GM12878 (cell line): ENCODE measurements around the gene MAX. TPM values are rescaled to one million over a fixed set of nuclear protein-coding genes. Genes with fewer than 3 reads are reported as not detected.

Experiments
- ATAC-seq: fragments of 200-7000 bp; cut with Tn5 transposase; 3 replicates; pipeline ENCODE4 v1.9.1; 2020; ENCODE audit warnings: mild to moderate bottlenecking, moderate library complexity
- BruUV-seq: library from RNA; stranded (reverse); fragments of 400-500 nt; replicated peaks from 2 replicates; lab custom pipeline; 2021; lab: Mats Ljungman, UMichigan
- CTCF ChIA-PET: fragments of 300-600 bp; sonication (Branson Sonifier 250); formaldehyde crosslinking; extraction: SDS; loops from one replicate; lab custom pipeline; 2021; ENCODE audit warnings: inconsistent platforms; lab: Yijun Ruan, JAX
- POLR2A ChIA-PET: fragments of 350-600 bp; formaldehyde crosslinking; extraction: SDS; loops from one replicate; lab custom pipeline; 2021; ENCODE audit warnings: inconsistent platforms; lab: Charles Lee
- RAD21 ChIA-PET: fragments of 300-600 bp; sonication (Branson Sonifier 250); formaldehyde crosslinking; loops from one replicate; lab custom pipeline; 2023; ENCODE audit warnings: antibody characterized with exemption; ENCODE audit not compliant: unreplicated experiment; lab: Charles Lee
- SMC1A ChIA-PET: fragments of 300-600 bp; sonication (Branson Sonifier 250); formaldehyde crosslinking; loops from one replicate; lab custom pipeline; 2023; ENCODE audit not compliant: unreplicated experiment, uncharacterized antibody; lab: Charles Lee
- DNase-seq: peaks from one replicate; pipeline ENCODE4 v3.0.0-alpha.2; 2011; ENCODE audit warnings: low read depth, low spot score
- FAIRE-seq: peaks from 3 replicates; lab custom pipeline; 2011; peaks lifted over from hg19 to GRCh38; lab: Jason Lieb, UNC
- H2AFZ ChIP-seq: 2 replicates; pipeline ENCODE4 v1.6.0; 2011; ENCODE audit warnings: low read depth, low read length, control low read depth; ENCODE audit not compliant: control insufficient read depth
- H3K27ac ChIP-seq: 2 replicates; pipeline ENCODE4 v1.5.1; 2011; ENCODE audit warnings: control low read depth; ENCODE audit not compliant: control insufficient read depth, insufficient read depth
- H3K27me3 ChIP-seq, 2 experiments: replicated peaks in 1 of 2; 2 replicates each; pipeline versions ENCODE4 v1.6.0 to v1.6.1; 2011; ENCODE audit warnings: low read length in 1 of 2; ENCODE audit not compliant: control insufficient read depth in 2 of 2, insufficient read depth in 2 of 2
- H3K36me3 ChIP-seq, 2 experiments: 2 replicates each; pipeline ENCODE4 v1.5.1; 2011; ENCODE audit warnings: low read length in 1 of 2; ENCODE audit not compliant: control insufficient read depth in 2 of 2, insufficient read depth in 2 of 2
- H3K4me1 ChIP-seq: 2 replicates; pipeline ENCODE4 v1.6.1; 2011; ENCODE audit warnings: mild to moderate bottlenecking, low read length, moderate library complexity, mixed read lengths; ENCODE audit not compliant: control insufficient read depth, insufficient read depth
- H3K4me2 ChIP-seq: 2 replicates; pipeline ENCODE4 v1.6.0; 2011; ENCODE audit warnings: control low read depth; ENCODE audit not compliant: control insufficient read depth, insufficient read depth
- H3K4me3 ChIP-seq: fragments of 200-600 bp; sonication (generic); 2 replicates; pipeline ENCODE4 v1.5.1; 2016
- H3K79me2 ChIP-seq: 2 replicates; pipeline ENCODE4 v1.6.0; 2011; ENCODE audit warnings: low read length; ENCODE audit not compliant: control insufficient read depth, insufficient read depth
- H3K9ac ChIP-seq: 2 replicates; pipeline ENCODE4 v1.8.0; 2011; ENCODE audit warnings: low read length, control low read depth, mixed read lengths; ENCODE audit not compliant: control insufficient read depth, insufficient read depth
- H3K9me3 ChIP-seq: replicated peaks from 3 replicates; pipeline ENCODE4 v1.5.1; 2011; ENCODE audit warnings: mild to moderate bottlenecking, low read length; ENCODE audit not compliant: control insufficient read depth, insufficient read depth
- H4K20me1 ChIP-seq: 2 replicates; pipeline ENCODE4 v1.6.0; 2011; ENCODE audit not compliant: control insufficient read depth, insufficient read depth
- ESRRA ChIP-seq: IDR thresholded peaks from 2 replicates; pipeline ENCODE4 v1.6.1; 2012; ENCODE audit warnings: mild to moderate bottlenecking, low read length, improper control_type of control experiment
- FOXK2 ChIP-seq: fragments of 450-650 bp; IDR thresholded peaks from 2 replicates; pipeline ENCODE4 v1.6.1; 2017; ENCODE audit warnings: mild to moderate bottlenecking, moderate library complexity
- MLLT1 ChIP-seq: fragments of 450-650 bp; IDR thresholded peaks from 2 replicates; pipeline ENCODE4 v1.6.1; 2016; ENCODE audit warnings: mild to moderate bottlenecking
- NFIC ChIP-seq: IDR thresholded peaks from 2 replicates; pipeline ENCODE4 v1.6.1; 2012; ENCODE audit warnings: low read depth, mild to moderate bottlenecking, inconsistent platforms, low read length, moderate library complexity
- PAX5 ChIP-seq: IDR thresholded peaks from 2 replicates; pipeline ENCODE4 v1.6.1; 2011; ENCODE audit warnings: low read depth, low read length, borderline replicate concordance
- RB1 ChIP-seq: fragments of 450-650 bp; formaldehyde crosslinking; IDR thresholded peaks from 2 replicates; pipeline ENCODE4 v1.6.1; 2017; ENCODE audit warnings: mild to moderate bottlenecking, borderline replicate concordance
- RCOR1 ChIP-seq: conservative IDR thresholded peaks from 2 replicates; pipeline ENCODE4 v1.6.1; 2012; ENCODE audit warnings: low read depth, low read length, improper control_type of control experiment
- RUNX3 ChIP-seq: IDR thresholded peaks from 2 replicates; pipeline ENCODE4 v1.6.1; 2012; ENCODE audit warnings: low read length, inconsistent platforms
- TCF3 ChIP-seq: IDR thresholded peaks from 2 replicates; pipeline ENCODE4 v1.6.1; 2012; ENCODE audit warnings: low read depth, mild to moderate bottlenecking, low read length, borderline replicate concordance; ENCODE audit not compliant: insufficient read depth
- ZNF622 ChIP-seq: fragments of 450-650 bp; IDR thresholded peaks from 2 replicates; pipeline ENCODE4 v1.6.1; 2017; ENCODE audit warnings: mild to moderate bottlenecking, inconsistent platforms
- WGBS: methylation state at CpG from one replicate; pipeline ENCODE4 v1.1.6; 2016; ENCODE audit warnings: low lambda C conversion rate; ENCODE audit not compliant: insufficient replicate concordance, insufficient coverage; ENCODE audit errors: missing lambda C conversion rate; 5-methylcytosine and 5-hydroxymethylcytosine counted together
- in situ Hi-C: fragments of 300-500 bp; cut with MboI; formaldehyde crosslinking; loops from 9 replicates; pipeline ENCODE4 v1.14.3; 2018; ENCODE audit warnings: mixed read lengths
- intact Hi-C: fragments of 100-400 bp; cut with micrococcal nuclease; formaldehyde crosslinking; loops from one replicate; pipeline ENCODE4 v1.14.2; 2022; ENCODE audit not compliant: unreplicated experiment
- polyA plus RNA-seq, 11 experiments: library from polyadenylated mRNA; depleted of rRNA in 4 of 11; unstranded in 6 of 11; stranded (reverse) in 5 of 11; fragments of >200 nt; fragmentation: Nextera tagmentation in 4 of 11; fragmentation: Illumina TruSeq in 1 of 11; extraction: Ambion mirVana in 4 of 11; extraction: Trizol in 1 of 11; gene quantifications; 1 replicate in 1 of 11; 2 replicates in 10 of 11; pipeline versions ENCODE4 v1.2.1 to v1.2.3, GENCODE V29; 2011 to 2016; ENCODE audit warnings: inconsistent platforms in 2 of 11, missing spikeins in 2 of 11, low read depth in 1 of 11
- total RNA-seq, 4 experiments: library from RNA; depleted of rRNA in 3 of 4; stranded (reverse); fragments of >200 nt in 3 of 4; fragmentation: Illumina TruSeq in 1 of 4; extraction: Trizol in 1 of 4; gene quantifications; 2 replicates each; pipeline versions ENCODE4 v1.2.1 to v1.2.3, GENCODE V29; 2013 to 2021
- TF ChIP-seq, protein P1 (sequence below): fragments of 450-650 bp; formaldehyde crosslinking; IDR thresholded peaks from 2 replicates; pipeline ENCODE4 v1.4.0; 2020; ENCODE audit warnings: mild to moderate bottlenecking, moderate library complexity

Gene MAX
- total and polyA plus RNA-seq, 10 of the 15 experiments (the other 5 are each of a cell fraction or from before 2014, with no cell fraction given) = 21.5 to 122 (median 67.5) TPM

DNA sequence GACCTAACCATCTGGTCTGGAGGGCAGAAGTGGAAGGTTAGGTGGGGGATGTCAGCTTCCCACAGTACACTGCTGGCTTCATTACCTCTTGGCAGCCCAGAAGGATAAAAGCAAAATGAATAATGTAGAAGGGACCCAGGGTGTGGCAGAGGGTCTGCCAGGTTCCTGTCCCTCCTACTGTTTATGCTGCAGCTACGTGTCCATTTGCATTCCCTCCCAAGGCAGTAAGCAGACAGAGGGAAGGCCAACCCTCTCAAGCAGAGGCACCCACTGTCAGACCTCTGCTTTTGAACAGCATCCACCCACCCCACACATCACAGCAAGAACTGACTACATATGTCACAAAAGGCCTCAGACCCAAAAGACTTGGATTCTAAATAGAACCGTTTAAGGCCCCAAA lies 19.4 kb downstream of the MAX start:
- Histone ChIP-seq H3K4me3 (no peak overlapping the region), H3K4me2 (no peak overlapping the region), H3K4me1 (no peaks in the 10 kb centered on the region), H3K36me3 (peaks cover 10 to 22% of the 10 kb centered on the region in 2 experiments), H3K9ac (no peak overlapping the region), H3K27me3 (no peaks in the 10 kb centered on the region), H3K9me3 (peaks cover 20% of the 10 kb centered on the region), H4K20me1 (no peaks in the 10 kb centered on the region), H2AFZ (no peak overlapping the region), H3K27ac (no peak overlapping the region), H3K79me2 (no peaks in the 10 kb centered on the region; the same call in none of the 2 replicates)
- CTCF ChIA-PET = no interaction called here
- SMC1A ChIA-PET = interaction anchor here (1.9 kb wide), 1 partner anchor 16 kb away, joined by 4 read pairs; no protein-coding TSS in a partner anchor
- WGBS = 93% methylated on average over 2 of the region's 2 CpGs
- TF ChIP-seq PAX5 (no peak), FOXK2 (no peak), ZNF622 (no peak), ESRRA (no peak), RUNX3 (no peak), NFIC (no peak), RCOR1 (no peak), MLLT1 (no peak), RB1 (no peak), TCF3 (no peak)
- TF ChIP-seq, protein P1, sequence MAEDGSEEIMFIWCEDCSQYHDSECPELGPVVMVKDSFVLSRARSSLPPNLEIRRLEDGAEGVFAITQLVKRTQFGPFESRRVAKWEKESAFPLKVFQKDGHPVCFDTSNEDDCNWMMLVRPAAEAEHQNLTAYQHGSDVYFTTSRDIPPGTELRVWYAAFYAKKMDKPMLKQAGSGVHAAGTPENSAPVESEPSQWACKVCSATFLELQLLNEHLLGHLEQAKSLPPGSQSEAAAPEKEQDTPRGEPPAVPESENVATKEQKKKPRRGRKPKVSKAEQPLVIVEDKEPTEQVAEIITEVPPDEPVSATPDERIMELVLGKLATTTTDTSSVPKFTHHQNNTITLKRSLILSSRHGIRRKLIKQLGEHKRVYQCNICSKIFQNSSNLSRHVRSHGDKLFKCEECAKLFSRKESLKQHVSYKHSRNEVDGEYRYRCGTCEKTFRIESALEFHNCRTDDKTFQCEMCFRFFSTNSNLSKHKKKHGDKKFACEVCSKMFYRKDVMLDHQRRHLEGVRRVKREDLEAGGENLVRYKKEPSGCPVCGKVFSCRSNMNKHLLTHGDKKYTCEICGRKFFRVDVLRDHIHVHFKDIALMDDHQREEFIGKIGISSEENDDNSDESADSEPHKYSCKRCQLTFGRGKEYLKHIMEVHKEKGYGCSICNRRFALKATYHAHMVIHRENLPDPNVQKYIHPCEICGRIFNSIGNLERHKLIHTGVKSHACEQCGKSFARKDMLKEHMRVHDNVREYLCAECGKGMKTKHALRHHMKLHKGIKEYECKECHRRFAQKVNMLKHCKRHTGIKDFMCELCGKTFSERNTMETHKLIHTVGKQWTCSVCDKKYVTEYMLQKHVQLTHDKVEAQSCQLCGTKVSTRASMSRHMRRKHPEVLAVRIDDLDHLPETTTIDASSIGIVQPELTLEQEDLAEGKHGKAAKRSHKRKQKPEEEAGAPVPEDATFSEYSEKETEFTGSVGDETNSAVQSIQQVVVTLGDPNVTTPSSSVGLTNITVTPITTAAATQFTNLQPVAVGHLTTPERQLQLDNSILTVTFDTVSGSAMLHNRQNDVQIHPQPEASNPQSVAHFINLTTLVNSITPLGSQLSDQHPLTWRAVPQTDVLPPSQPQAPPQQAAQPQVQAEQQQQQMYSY (CRISPR knock-in tag) = no peak
- no TSS peak for BruUV-seq
- FAIRE-seq (no peak), ATAC-seq (no peak), DNase-seq (no peak)
- intact Hi-C loops = no loop called here
- RAD21 ChIA-PET = no interaction called here
- in situ Hi-C loops = no loop called here
- POLR2A ChIA-PET = interaction anchor here (1.0 kb wide), 1 partner anchor 12 kb away, joined by 3 read pairs; no protein-coding TSS in a partner anchor
